Keratinocyte (primary cell): ENCODE measurements around the gene DPP9. TPM values are rescaled to one million over a fixed set of nuclear protein-coding genes. Genes with fewer than 3 reads are reported as not detected.

Experiments used
- DNase-seq: peaks from one replicate; pipeline ENCODE4 v3.0.0-alpha.2; 2011; ENCODE audit warnings: low read depth, missing footprints, low spot score
- FAIRE-seq: peaks from 2 replicates; lab custom pipeline; 2011; peaks lifted over from hg19 to GRCh38; lab: Jason Lieb, UNC
- H2AFZ ChIP-seq: 2 replicates; pipeline ENCODE4 v1.6.0; 2012; ENCODE audit warnings: low read length, control low read depth, inconsistent platforms; ENCODE audit not compliant: control insufficient read depth
- H3K27ac ChIP-seq: 2 replicates; pipeline ENCODE4 v1.5.1; 2011; ENCODE audit warnings: low read length; ENCODE audit not compliant: control insufficient read depth, insufficient read depth
- H3K27me3 ChIP-seq: 3 replicates; pipeline ENCODE4 v1.6.0; 2011; ENCODE audit warnings: low read length; ENCODE audit not compliant: control insufficient read depth, insufficient read depth; ENCODE audit errors: extremely low read depth
- H3K36me3 ChIP-seq, 2 experiments: 2 replicates in 1 of 2; 3 replicates in 1 of 2; pipeline ENCODE4 v1.5.1; 2011; ENCODE audit warnings: low read length in 2 of 2, mild to moderate bottlenecking in 1 of 2; ENCODE audit not compliant: control insufficient read depth in 2 of 2, insufficient read depth in 2 of 2; ENCODE audit errors: extremely low read depth in 1 of 2
- H3K4me1 ChIP-seq: 3 replicates; pipeline ENCODE4 v1.5.1; 2011; ENCODE audit warnings: low read length; ENCODE audit not compliant: control insufficient read depth, insufficient read depth; ENCODE audit errors: extremely low read depth
- H3K4me2 ChIP-seq: 3 replicates; pipeline ENCODE4 v1.6.0; 2011; ENCODE audit warnings: low read depth, low read length; ENCODE audit not compliant: control insufficient read depth, insufficient read depth; ENCODE audit errors: extremely low read depth
- H3K4me3 ChIP-seq, 3 experiments: fragments of 200-600 bp in 1 of 3; sonication (generic) in 1 of 3; 2 replicates in 2 of 3; 3 replicates in 1 of 3; pipeline ENCODE4 v1.5.1; 2011 to 2016; ENCODE audit warnings: low read length in 3 of 3, mild to moderate bottlenecking in 3 of 3, control low read depth in 2 of 3, inconsistent platforms in 1 of 3, low read depth in 1 of 3, mixed read lengths in 1 of 3, mixed run types in 1 of 3, moderate library complexity in 1 of 3; ENCODE audit not compliant: control insufficient read depth in 2 of 3, insufficient read depth in 2 of 3; ENCODE audit errors: extremely low read depth in 1 of 3
- H3K79me2 ChIP-seq: 2 replicates; pipeline ENCODE4 v1.6.0; 2012; ENCODE audit warnings: low read length; ENCODE audit not compliant: control insufficient read depth, insufficient read depth
- H3K9ac ChIP-seq: 3 replicates; pipeline ENCODE4 v1.6.0; 2011; ENCODE audit warnings: low read length; ENCODE audit not compliant: control insufficient read depth, insufficient read depth; ENCODE audit errors: extremely low read depth
- H3K9me1 ChIP-seq: 3 replicates; pipeline ENCODE4 v1.6.0; 2011; ENCODE audit warnings: low read length; ENCODE audit not compliant: control insufficient read depth, insufficient read depth; ENCODE audit errors: extremely low read depth
- H3K9me3 ChIP-seq: 2 replicates; pipeline ENCODE4 v1.5.1; 2012; ENCODE audit warnings: low read depth, low read length; ENCODE audit not compliant: control insufficient read depth
- H4K20me1 ChIP-seq: 3 replicates; pipeline ENCODE4 v1.6.0; 2011; ENCODE audit warnings: low read length; ENCODE audit not compliant: control insufficient read depth, insufficient read depth; ENCODE audit errors: extremely low read depth
- CTCF ChIP-seq, 3 experiments: IDR thresholded peaks in 1 of 3; conservative IDR thresholded peaks in 1 of 3; optimal IDR thresholded peaks in 1 of 3; 2 replicates in 2 of 3; 3 replicates in 1 of 3; pipeline versions ENCODE3 to v1.5.1; 2011; ENCODE audit warnings: low read length in 3 of 3, mild to moderate bottlenecking in 3 of 3, moderate library complexity in 2 of 3, control low read depth in 1 of 3, inconsistent platforms in 1 of 3; ENCODE audit not compliant: insufficient read depth in 2 of 3; ENCODE audit errors: extremely low read depth in 1 of 3
- EZH2 ChIP-seq: IDR thresholded peaks from one replicate; pipeline ENCODE4 v1.6.1; 2012; ENCODE audit warnings: inconsistent platforms, mild to moderate bottlenecking, low read length, moderate library complexity
- dilution Hi-C: fragments of 300-500 bp; cut with MboI; formaldehyde crosslinking; loops from one replicate; pipeline ENCODE4 v1.7.0; 2020; ENCODE audit warnings: low sequenced_read_pairs; ENCODE audit not compliant: extremely low pct_ligation_motif_present
- polyA plus RNA-seq, 5 experiments: library from polyadenylated mRNA; depleted of rRNA in 3 of 5; stranded (reverse) in 3 of 5; stranded (forward) in 1 of 5; unstranded in 1 of 5; fragments of >200 nt; gene quantifications; 1 replicate in 1 of 5; 2 replicates in 3 of 5; 3 replicates in 1 of 5; pipeline versions ENCODE4 v1.2.1 to v1.2.3, GENCODE V29; 2011 to 2012; ENCODE audit warnings: missing spikeins in 2 of 5, low read depth in 1 of 5, low replicate concordance in 1 of 5

Gene DPP9
- polyA plus RNA-seq, 1 donor (not counting 4 experiments of a cell fraction or from before 2014, with no cell fraction given) = 19.2 TPM

GRCh38 chr19:4710281-4710600 lies 13.4 kb downstream of the DPP9 start:
- H3K36me3 ChIP-seq = peaks cover 38 to 63% of the 10 kb centered on the region in 2 experiments
- TF ChIP-seq CTCF (optimal IDR thresholded peaks at IDR 0.05 in 1 of 3, IDR thresholded peaks at IDR 0.05 in 1 of 3, conservative IDR thresholded peaks at IDR 0.05 in 1 of 3; ENCODE audit: extremely low read depth in 1 of 3, insufficient read depth in 2 of 3, low read length in 3 of 3) (no peak), EZH2 (no peak)
- no peak overlapping the region for H3K4me3 ChIP-seq
- no peaks in the 10 kb centered on the region for H4K20me1 ChIP-seq
- H3K9ac ChIP-seq = no peak overlapping the region
- no peak overlapping the region for H2AFZ ChIP-seq
- peaks cover 31% of the 10 kb centered on the region for H3K79me2 ChIP-seq
- no peaks in the 10 kb centered on the region for H3K9me3 ChIP-seq
- H3K27me3 ChIP-seq = no peaks in the 10 kb centered on the region
- no peak for FAIRE-seq
- H3K4me2 ChIP-seq = no peak overlapping the region
- H3K27ac ChIP-seq = no peak overlapping the region
- dilution Hi-C loops = no loop called here
- peaks cover 49% of the 10 kb centered on the region for H3K4me1 ChIP-seq
- peaks cover 3% of the 10 kb centered on the region for H3K9me1 ChIP-seq
- DNase-seq = no peak

- peaks cover 49% of the 10 kb centered on the region for H3K4me1 ChIP-seq
- H3K27ac ChIP-seq = no peak overlapping the region
- H3K4me3 ChIP-seq = no peak overlapping the region
- DNase-seq (no peak), FAIRE-seq (no peak)
- H4K20me1 ChIP-seq = no peaks in the 10 kb centered on the region
- TF ChIP-seq EZH2 (no peak), CTCF (optimal IDR thresholded peaks at IDR 0.05 in 1 of 3, IDR thresholded peaks at IDR 0.05 in 1 of 3, conservative IDR thresholded peaks at IDR 0.05 in 1 of 3; ENCODE audit: extremely low read depth in 1 of 3, insufficient read depth in 2 of 3, low read length in 3 of 3) (no peak)
- no peak overlapping the region for H3K4me2 ChIP-seq
- H3K27me3 ChIP-seq = no peaks in the 10 kb centered on the region
- no peak overlapping the region for H2AFZ ChIP-seq
- dilution Hi-C loops = no loop called here
- no peaks in the 10 kb centered on the region for H3K9me3 ChIP-seq
- H3K36me3 ChIP-seq = peaks cover 38 to 64% of the 10 kb centered on the region in 2 experiments
- peaks cover 30% of the 10 kb centered on the region for H3K79me2 ChIP-seq
- peaks cover 3% of the 10 kb centered on the region for H3K9me1 ChIP-seq
- no peak overlapping the region for H3K9ac ChIP-seq
Measured at GRCh38 chr19:4709440-4710280, 14.0 kb downstream of the DPP9 start.
